K562 (cell line): Measurements from ENCODE around the gene PI4KA. TPM values are rescaled to one million over a fixed set of nuclear protein-coding genes. Genes with fewer than 3 reads are reported as not detected.

Experiments
- CC2D1A ChIP-seq: fragments of 450-650 bp; IDR thresholded peaks from 2 replicates; pipeline ENCODE4 v1.6.1; 2017; ENCODE audit warnings: mild to moderate bottlenecking
- CEBPG ChIP-seq, 3 experiments: fragments of 200-800 bp in 1 of 3; sonication (Bioruptor generic) in 1 of 3; sonication (generic) in 1 of 3; formaldehyde crosslinking in 1 of 3; IDR thresholded peaks in 2 of 3; conservative IDR thresholded peaks in 1 of 3; 2 replicates each; pipeline versions ENCODE4 v1.6.1 to v1.8.0; 2016 to 2022; ENCODE audit warnings: missing compliant biosample characterization in 2 of 3, missing genetic modification characterization in 2 of 3, mild to moderate bottlenecking in 1 of 3, missing genetic modification reagents in 1 of 3
- HDAC3 ChIP-seq: fragments of 450-650 bp; IDR thresholded peaks from 2 replicates; pipeline ENCODE4 v1.6.1; 2018; ENCODE audit warnings: borderline replicate concordance, mild to moderate bottlenecking, moderate library complexity; ENCODE audit not compliant: partially characterized antibody
- MEF2A ChIP-seq: IDR thresholded peaks from 2 replicates; pipeline ENCODE4 v1.6.1; 2011; ENCODE audit warnings: low read depth, mild to moderate bottlenecking, low read length, moderate library complexity; ENCODE audit not compliant: control insufficient read depth
- NKRF ChIP-seq: fragments of 450-650 bp; IDR thresholded peaks from 2 replicates; pipeline ENCODE4 v1.6.1; 2016; ENCODE audit warnings: borderline replicate concordance
- PHF8 ChIP-seq: fragments of 200-600 bp; sonication (generic); IDR thresholded peaks from 2 replicates; pipeline ENCODE4 v1.6.1; 2012; ENCODE audit warnings: mixed run types, mild to moderate bottlenecking, inconsistent platforms, low read length, moderate library complexity, borderline replicate concordance
- STAT5B ChIP-seq: fragments of 250-450 bp; sonication (Bioruptor Pico); IDR thresholded peaks from 2 replicates; pipeline ENCODE4 v1.8.0; 2021; ENCODE audit warnings: mild to moderate bottlenecking, inconsistent platforms
- WHSC1 ChIP-seq: IDR thresholded peaks from one replicate; pipeline ENCODE4 v1.6.1; 2012; ENCODE audit warnings: low read length, control low read depth, inconsistent platforms
- ZBTB11 ChIP-seq, 3 experiments: fragments of 200-800 bp in 1 of 3; fragments of 250-450 bp in 1 of 3; fragments of 450-650 bp in 1 of 3; sonication (Bioruptor Pico) in 1 of 3; sonication (Bioruptor generic) in 1 of 3; formaldehyde crosslinking in 1 of 3; IDR thresholded peaks; 2 replicates each; pipeline versions ENCODE4 v1.6.1 to v1.8.0; 2016 to 2022; ENCODE audit warnings: mild to moderate bottlenecking in 2 of 3, missing genetic modification characterization in 2 of 3, missing compliant biosample characterization in 1 of 3, moderate library complexity in 1 of 3
- ZBTB12 ChIP-seq: fragments of 250-450 bp; sonication (Bioruptor Pico); IDR thresholded peaks from 2 replicates; pipeline ENCODE4 v1.4.0; 2020
- ZNF175 ChIP-seq: fragments of 200-800 bp; sonication (Bioruptor generic); IDR thresholded peaks from 2 replicates; pipeline ENCODE4 v1.6.1; 2016; ENCODE audit warnings: low read depth, mild to moderate bottlenecking, missing genetic modification characterization, missing compliant biosample characterization
- ZNF280A ChIP-seq: fragments of 450-650 bp; IDR thresholded peaks from 2 replicates; pipeline ENCODE4 v1.6.1; 2018; ENCODE audit warnings: mild to moderate bottlenecking, low read depth; ENCODE audit not compliant: partially characterized antibody
- ZNF3 ChIP-seq: fragments of 250-450 bp; sonication (Bioruptor Pico); IDR thresholded peaks from 2 replicates; pipeline ENCODE4 v1.5.0; 2021; ENCODE audit warnings: mild to moderate bottlenecking, moderate library complexity
- ZNF395 ChIP-seq: fragments of 200-800 bp; sonication (Bioruptor generic); IDR thresholded peaks from 2 replicates; pipeline ENCODE4 v1.6.1; 2017; ENCODE audit warnings: missing genetic modification characterization, missing compliant biosample characterization
- polyA plus RNA-seq, 8 experiments: library from polyadenylated mRNA; depleted of rRNA in 4 of 8; stranded (reverse) in 5 of 8; unstranded in 3 of 8; fragments of >200 nt; fragmentation: Nextera tagmentation in 2 of 8; fragmentation: Illumina TruSeq in 1 of 8; extraction: Ambion mirVana in 2 of 8; extraction: Trizol in 1 of 8; gene quantifications; 2 replicates each; pipeline versions ENCODE4 v1.2.1 to v1.2.3, GENCODE V29; 2011 to 2014; ENCODE audit warnings: inconsistent platforms in 1 of 8, missing spikeins in 1 of 8
- total RNA-seq, 7 experiments: library from RNA; depleted of rRNA in 6 of 7; stranded (reverse); fragments of >200 nt in 6 of 7; fragmentation: Illumina TruSeq in 2 of 7; extraction: Trizol in 2 of 7; gene quantifications; 2 replicates each; pipeline versions ENCODE4 v1.2.1 to v1.2.3, GENCODE V29; 2011 to 2021; ENCODE audit warnings: low replicate concordance in 1 of 7

Gene PI4KA
- total and polyA plus RNA-seq, 9 of the 15 experiments (the other 6 are each of a cell fraction or from before 2014, with no cell fraction given): 7.3 to 187 (median 84.7) TPM

- TF ChIP-seq NKRF: no peak
- TF ChIP-seq ZNF395: no peak
- peak in 1 of 3 experiments; percentile 17; a peak in 1 of 6 replicates for TF ChIP-seq ZBTB11 (CRISPR knock-in tag; IDR thresholded peaks at IDR 0.05)
- no peak for TF ChIP-seq PHF8
- no peak for TF ChIP-seq ZNF175 (CRISPR knock-in tag)
- no peak for TF ChIP-seq STAT5B (CRISPR knock-in tag)
- TF ChIP-seq WHSC1: peak; percentile 35
- TF ChIP-seq CC2D1A: no peak
- TF ChIP-seq CEBPG (CRISPR knock-in tag; IDR thresholded peaks at IDR 0.05): peak; percentile 55
- no peak for TF ChIP-seq CEBPG (tag; conservative IDR thresholded peaks at IDR 0.05 in 1 of 2, IDR thresholded peaks at IDR 0.05 in 1 of 2)
- TF ChIP-seq MEF2A: no peak
- TF ChIP-seq ZBTB12 (CRISPR knock-in tag): no peak
- no peak for TF ChIP-seq HDAC3
- TF ChIP-seq ZNF3 (CRISPR knock-in tag): no peak
- no peak for TF ChIP-seq ZNF280A
These were observed 66.2 kb downstream of the PI4KA start (continued) for GRCh38 chr22:20792221-20792965.
